ENCODE results near the gene UHMK1.

Gene UHMK1

GRCh38 chr1:162530307-162530987, 32.8 kb downstream of the UHMK1 start:
- no peak for DNase-seq

- no peak for DNase-seq
Observed at GRCh38 chr1:162530988-162531319, 33.3 kb downstream of the UHMK1 start.

DNA sequence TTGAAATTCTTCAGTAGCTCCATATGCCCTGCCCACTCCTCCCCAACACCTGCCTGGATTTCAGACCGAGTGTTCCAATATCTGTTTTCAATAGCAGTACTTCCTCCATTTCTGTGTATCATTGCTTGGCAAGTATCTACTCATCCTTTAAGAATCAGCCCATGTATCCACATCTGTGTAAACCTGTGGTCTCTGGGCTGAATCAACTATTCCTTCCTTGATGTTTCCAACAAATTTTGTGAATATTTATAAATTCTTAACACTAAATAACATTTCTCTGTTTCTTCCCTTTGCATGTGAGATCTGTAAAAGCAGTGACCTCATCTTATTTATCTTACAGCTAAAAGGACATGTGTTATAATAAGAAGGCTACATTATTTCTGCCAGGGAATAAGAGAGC, 37.9 kb downstream of the UHMK1 start:
- DNase-seq = no peak

- no peak for DNase-seq
Observed at GRCh38 chr1:162536511-162536910, 38.9 kb downstream of the UHMK1 start.

GRCh38 chr1:162537216-162537615, 39.6 kb downstream of the UHMK1 start:
- no peak for DNase-seq

- no peak for DNase-seq
Observed at GRCh38 chr1:162538815-162539431, 41.3 kb downstream of the UHMK1 start.

DNA sequence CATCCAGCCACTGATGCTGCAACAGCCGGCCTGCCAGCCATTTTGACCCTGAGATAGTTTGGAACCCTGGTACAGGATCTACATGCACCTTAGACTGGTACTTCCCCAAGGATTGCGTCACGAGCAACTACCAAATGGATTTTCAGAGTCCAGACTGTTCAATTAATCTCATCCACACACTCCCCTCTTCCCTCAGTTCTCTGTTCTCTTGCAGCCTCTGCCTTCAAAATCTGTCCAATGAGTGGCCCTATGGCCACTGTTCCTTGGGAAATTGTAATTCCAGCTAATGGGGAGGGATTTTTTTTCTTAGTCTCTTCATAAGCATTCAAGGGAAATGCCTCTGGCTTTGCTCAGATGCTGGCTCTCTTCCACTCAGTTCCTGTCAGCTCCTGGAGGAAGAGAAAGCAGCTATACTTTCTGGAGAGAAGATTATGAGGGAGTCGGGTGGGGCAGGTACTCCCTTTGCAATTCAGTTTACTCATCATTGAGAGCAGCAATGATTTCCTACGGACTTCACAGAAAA, 44.1 kb downstream of the UHMK1 start:
- no peak for DNase-seq

DNA sequence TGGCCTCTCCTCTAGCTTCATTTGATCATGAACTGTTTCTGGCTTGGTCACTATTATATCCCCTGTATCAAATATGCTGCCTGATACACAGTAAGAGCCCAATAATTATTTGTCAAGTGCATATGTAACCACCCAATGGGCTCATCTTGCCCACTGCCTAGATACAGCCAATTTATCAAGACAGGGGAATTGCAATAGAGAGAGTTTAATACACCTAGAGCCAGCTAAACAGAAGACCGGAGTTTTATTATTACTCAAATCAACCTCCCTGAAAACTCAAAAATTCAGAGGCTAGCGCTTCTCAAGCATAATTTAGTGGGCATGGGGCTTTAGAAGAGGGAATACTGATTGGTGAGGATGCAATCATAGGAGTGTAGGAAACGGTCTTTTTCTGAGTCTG, 45.6 kb downstream of the UHMK1 start:
- no peak for DNase-seq

GRCh38 chr1:162548170-162548569, 50.6 kb downstream of the UHMK1 start:
- no peak for DNase-seq

GRCh38 chr1:162549001-162549400, 51.4 kb downstream of the UHMK1 start:
- DNase-seq = no peak

DNA sequence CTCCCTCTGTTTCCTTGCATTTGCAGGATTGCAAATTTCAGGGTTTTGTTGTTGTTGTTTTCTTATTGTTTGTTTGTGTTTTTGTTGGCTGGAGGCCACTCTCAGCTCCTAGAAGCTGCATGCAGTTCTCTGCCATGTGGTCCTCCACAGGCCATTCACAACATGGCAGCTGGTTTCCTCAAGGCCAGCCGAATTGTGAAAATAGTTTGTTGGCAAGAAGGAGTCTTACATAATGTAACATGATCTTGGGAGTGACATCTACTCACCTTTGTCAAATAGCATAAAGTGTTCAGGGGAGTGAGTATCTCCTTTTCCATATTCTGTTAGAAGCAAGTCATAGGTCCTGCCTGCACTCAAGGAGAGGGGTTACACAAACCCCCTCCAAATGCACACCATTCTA, 53.3 kb downstream of the UHMK1 start:
- no peak for DNase-seq

DNA sequence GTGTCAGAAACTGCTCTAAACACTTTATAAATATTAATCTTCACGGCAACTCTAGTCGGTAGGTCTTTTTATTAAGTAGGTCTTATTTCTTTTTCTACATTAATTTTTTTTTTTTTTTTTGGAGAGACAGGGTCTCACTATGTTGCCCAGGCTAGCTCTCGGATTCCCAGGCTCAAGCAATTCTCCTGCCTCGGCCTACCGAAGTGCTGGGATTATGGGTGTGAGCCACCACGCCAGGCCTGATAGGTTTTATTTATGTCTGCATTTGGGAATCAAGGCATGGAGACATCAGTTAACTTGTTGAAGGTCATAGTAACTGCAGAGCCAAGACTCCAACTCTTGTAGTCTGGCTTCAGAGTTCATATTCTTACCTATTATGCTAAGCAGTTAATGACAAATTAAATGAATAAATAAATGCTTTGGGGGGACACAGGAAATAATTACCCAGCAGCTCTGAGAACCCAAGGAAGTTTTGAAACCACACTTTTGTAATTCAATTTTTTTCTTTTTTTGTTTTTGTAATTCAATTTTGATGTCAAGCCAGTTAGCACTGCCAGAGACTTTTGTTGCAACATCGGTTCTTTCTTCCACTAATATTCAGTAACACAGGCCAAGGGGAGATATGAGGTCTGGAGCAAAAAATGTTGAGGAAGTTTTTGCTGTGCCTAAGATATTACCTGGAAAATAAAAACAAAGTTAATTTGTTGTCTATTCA, 54.5 kb downstream of the UHMK1 start:
- no peak for DNase-seq

- DNase-seq = no peak
Observed at GRCh38 chr1:162552684-162553252, 55.1 kb downstream of the UHMK1 start.

- DNase-seq = no peak
Observed at GRCh38 chr1:162554258-162554657, 56.6 kb downstream of the UHMK1 start.

- DNase-seq = no peak
Observed at GRCh38 chr1:162557536-162557935, 59.9 kb downstream of the UHMK1 start.

DNA sequence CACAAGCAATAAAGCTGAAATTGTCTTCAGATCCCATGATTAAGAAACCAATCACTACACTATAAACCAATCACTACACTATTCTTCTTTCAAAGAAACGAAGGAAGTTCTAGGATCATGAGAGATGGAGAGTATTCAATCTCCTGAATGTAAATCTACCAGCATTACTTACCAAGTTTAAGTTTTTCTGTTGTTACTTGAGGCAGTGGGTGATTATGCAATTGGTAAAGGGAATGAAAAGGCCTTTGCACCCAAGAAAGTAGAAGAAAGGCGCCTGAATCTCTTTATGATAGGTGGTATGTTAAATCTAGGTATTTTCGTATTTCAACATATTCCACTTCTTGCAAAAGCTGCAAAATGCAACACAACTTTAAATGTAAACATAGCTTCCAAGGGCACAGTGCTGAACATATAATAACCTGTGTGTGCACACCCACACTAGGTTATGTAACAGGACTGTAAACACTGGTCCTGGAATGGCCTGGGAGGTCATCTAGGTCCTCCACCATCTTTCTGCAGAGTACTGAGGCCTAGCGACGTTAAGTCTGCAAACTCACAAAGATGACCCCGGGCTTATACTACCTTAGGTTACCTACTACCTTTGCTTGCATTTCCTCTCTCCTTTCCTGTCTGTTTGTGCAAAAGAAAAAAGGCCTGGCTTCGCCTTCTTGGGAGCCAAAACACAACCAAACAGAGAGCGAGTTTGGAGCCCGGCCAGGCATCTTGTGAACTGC, 62.9 kb downstream of the UHMK1 start:
- no peak for DNase-seq

DNA sequence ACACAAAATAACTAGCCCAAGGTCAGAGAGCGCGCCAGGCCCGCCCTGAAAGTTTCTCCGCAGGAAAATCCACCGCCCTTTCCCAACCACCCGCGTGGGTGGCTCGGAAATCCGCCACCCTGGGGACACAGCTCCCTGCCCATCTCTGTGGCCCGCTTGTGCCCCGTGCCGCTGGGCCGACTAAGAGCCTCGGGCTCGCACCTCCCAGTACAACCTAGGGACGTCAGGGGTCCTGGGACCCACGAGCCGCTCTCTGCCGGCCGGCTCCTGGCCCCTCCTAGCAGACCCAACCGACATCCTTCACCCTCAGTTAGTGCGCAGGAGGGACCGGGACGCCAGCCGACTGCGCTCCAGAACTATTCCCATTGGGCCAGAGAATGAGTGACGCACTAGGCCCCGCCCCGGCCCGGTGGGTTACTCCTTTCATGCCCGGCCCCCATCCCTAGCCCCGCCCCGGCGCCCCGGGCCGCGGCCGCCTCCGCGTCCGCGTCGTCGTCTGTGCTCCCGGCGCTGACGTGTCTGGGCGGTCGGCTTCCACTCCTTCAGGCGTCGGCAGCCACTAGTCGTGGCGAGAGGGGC, 63.5 kb downstream of the UHMK1 start:
- peak; percentile 99 for DNase-seq

DNA sequence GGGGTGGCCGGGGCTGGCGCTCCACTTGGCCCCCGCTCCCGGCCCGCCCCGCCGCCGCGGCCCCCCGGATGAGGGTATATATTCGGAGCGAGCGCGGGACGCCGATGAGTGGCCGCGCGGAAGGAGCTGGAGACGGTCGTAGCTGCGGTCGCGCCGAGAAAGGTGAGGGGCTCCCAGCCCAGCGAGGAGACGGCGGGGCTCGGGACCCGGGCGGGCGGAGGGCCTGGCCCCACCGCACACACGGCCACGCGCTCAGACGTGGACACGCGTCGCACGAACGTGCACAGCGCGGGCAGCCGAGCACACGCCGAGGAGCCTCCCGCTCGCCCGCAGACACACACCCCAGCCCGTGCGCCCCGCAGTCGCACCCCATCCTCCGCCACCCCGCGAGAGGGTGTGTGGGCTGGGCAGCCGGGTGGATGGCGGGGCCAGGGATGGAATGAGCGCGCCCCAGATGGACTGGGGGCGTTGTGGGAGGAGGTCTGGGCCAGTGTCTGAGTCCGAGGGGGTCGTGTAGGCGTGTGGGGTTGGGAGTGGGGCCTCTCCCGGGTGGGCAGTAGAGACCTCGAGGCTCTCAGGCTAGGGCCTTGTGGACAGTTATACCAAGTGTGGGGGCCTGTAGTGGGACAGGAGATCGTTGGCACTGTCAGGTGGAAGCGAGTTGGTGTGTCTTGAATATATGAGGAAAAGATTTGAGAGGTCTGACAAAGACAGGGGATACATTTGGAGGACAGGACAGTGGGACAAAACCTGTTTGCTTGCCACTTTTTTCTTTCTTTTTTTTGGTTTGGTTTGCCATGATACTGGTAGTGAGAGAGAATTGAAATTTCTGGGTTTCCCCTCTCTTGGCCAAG, 64.2 kb downstream of the UHMK1 start, which contains the start of gene UAP1:
Gene UAP1, plus strand, starts transcription at position 107 of the 854 bp plus-strand sequence. CDS start 4,347 bp downstream, outside the sequence.
- DNase-seq = no peak

GRCh38 chr1:162562470-162562828, 64.8 kb downstream of the UHMK1 start:
- DNase-seq = no peak

DNA sequence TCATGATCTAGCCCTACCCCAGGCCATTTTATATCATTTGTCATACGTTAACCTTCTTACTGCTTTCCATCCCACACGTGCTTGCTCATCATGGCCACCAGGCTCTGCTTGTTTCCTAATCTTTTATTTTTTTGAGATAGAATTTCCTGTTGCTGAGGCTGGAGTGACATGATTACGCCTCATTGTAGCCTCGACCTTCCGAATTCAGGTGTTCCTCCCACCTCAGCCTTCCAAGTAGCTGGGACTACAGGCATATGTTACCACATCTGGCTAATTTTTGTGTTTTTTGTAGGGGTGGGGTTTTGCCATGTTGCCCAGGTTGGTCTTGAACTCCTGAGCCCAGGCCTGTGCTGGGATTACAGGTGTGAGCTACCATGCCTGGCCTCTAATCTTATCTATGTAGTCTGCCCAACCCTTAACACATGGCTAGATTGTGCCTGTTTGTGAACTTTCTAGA, 67.2 kb downstream of the UHMK1 start:
- DNase-seq = no peak

GRCh38 chr1:162565460-162565859, 67.8 kb downstream of the UHMK1 start:
- no peak for DNase-seq

DNA sequence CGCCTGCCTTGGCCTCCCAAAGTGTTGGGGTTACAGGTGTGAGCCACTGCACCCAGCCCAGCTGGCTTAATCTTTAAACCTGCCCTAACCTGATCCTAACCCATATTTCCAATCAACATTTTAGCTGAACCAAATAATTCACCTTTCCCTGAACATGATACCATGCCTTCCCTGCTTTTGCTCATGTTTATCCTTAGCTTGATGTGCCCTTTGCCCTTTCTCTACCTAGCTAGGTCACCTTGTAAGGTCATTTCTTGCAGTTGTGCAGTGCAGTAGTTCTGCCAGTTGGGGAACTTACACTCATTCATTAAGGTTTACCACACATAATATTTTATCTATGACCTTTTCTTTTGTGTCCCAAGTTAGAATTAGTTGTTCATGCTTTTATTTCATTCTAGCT, 69.3 kb downstream of the UHMK1 start:
- no peak for DNase-seq
